Endodermal cell (in vitro differentiated cells): ENCODE measurements around the gene KLC4. TPM values are rescaled to one million over a fixed set of nuclear protein-coding genes. Genes with fewer than 3 reads are reported as not detected.

Experiments
- DNase-seq: peaks from one replicate; pipeline ENCODE4 v3.0.0-alpha.2; 2017
- H3K27ac ChIP-seq: 2 replicates; pipeline ENCODE4 v1.5.1; 2013; ENCODE audit warnings: mild to moderate bottlenecking, low read depth, low read length, moderate library complexity
- H3K27me3 ChIP-seq: 2 replicates; pipeline ENCODE4 v1.6.1; 2013; ENCODE audit warnings: mild to moderate bottlenecking, low read length, moderate library complexity; ENCODE audit not compliant: insufficient read depth, control insufficient read depth, poor library complexity, severe bottlenecking
- H3K36me3 ChIP-seq: 2 replicates; pipeline ENCODE4 v1.7.0; 2013; ENCODE audit warnings: mild to moderate bottlenecking, low read length, moderate library complexity; ENCODE audit not compliant: control insufficient read depth, insufficient read depth
- H3K4me1 ChIP-seq: one replicate; pipeline ENCODE4 v1.7.0; 2013; ENCODE audit warnings: low read length; ENCODE audit not compliant: control insufficient read depth, insufficient read depth
- H3K4me3 ChIP-seq: 2 replicates; pipeline ENCODE4 v1.5.1; 2013; ENCODE audit warnings: mild to moderate bottlenecking, low read length, moderate library complexity
- H3K9ac ChIP-seq: 2 replicates; pipeline ENCODE4 v1.6.1; 2013; ENCODE audit warnings: mild to moderate bottlenecking, low read length, moderate library complexity; ENCODE audit not compliant: poor library complexity, severe bottlenecking; ENCODE audit errors: extremely low read depth
- H3K9me3 ChIP-seq: 2 replicates; pipeline ENCODE4 v1.6.1; 2013; ENCODE audit warnings: mild to moderate bottlenecking, low read length, moderate library complexity; ENCODE audit not compliant: control insufficient read depth
- H3K27ac Mint-ChIP-seq: 2 replicates; pipeline ENCODE4 v1.8.0; 2020; ENCODE audit warnings: mixed read lengths
- H3K27me3 Mint-ChIP-seq: 2 replicates; pipeline ENCODE4 v1.8.0; 2021; ENCODE audit warnings: mild to moderate bottlenecking, mixed read lengths; ENCODE audit not compliant: insufficient read depth
- H3K36me3 Mint-ChIP-seq: 2 replicates; pipeline ENCODE4 v1.8.0; 2020; ENCODE audit warnings: low read depth, mixed read lengths
- H3K4me1 Mint-ChIP-seq: 2 replicates; pipeline ENCODE4 v1.8.0; 2020; ENCODE audit warnings: mixed read lengths
- H3K4me3 Mint-ChIP-seq: 2 replicates; pipeline ENCODE4 v1.8.0; 2020; ENCODE audit warnings: mild to moderate bottlenecking, moderate library complexity, mixed read lengths
- H3K9me3 Mint-ChIP-seq: 2 replicates; pipeline ENCODE4 v1.8.0; 2020; ENCODE audit warnings: mild to moderate bottlenecking, mixed read lengths
- CTCF ChIP-seq: fragments of 200-600 bp; sonication (generic); conservative IDR thresholded peaks from 2 replicates; pipeline ENCODE4 v1.5.0; 2021; ENCODE audit warnings: antibody characterized with exemption, mild to moderate bottlenecking
- WGBS, 2 experiments: methylation state at CpG; one replicate each; pipeline versions ENCODE4 v1.1.5 to v1.1.7; 2013; ENCODE audit warnings: missing lambda C conversion rate in 2 of 2, mixed read lengths in 1 of 2; ENCODE audit not compliant: insufficient coverage in 1 of 2, insufficient read length in 1 of 2; 5-methylcytosine and 5-hydroxymethylcytosine counted together
- total RNA-seq, 2 donors: library from RNA; stranded (reverse); fragmentation: NEBNext Ultra II Directional in 1 of 2; extraction: Animal tissue kit (Norgen Biotek cat#: 25700) in 1 of 2; gene quantifications; 2 replicates in 1 of 2; 3 replicates in 1 of 2; pipeline ENCODE4 v1.2.1, GENCODE V29; 2021

KLC4 gene
- total RNA-seq, 2 donors from 2014 or later, result 36.6 to 38.0 TPM

GRCh38 chr6:43074847-43075669, 15.6 kb downstream of the KLC4 start:
- peaks cover 23% of the 10 kb centered on the region for H3K36me3 Mint-ChIP-seq
- no peak overlapping the region for H3K9ac ChIP-seq
- H3K27me3 Mint-ChIP-seq, result no peaks in the 10 kb centered on the region
- no peak for TF ChIP-seq CTCF
- 61 to 94% methylated on average over 2 to 6 of the region's 6 CpGs for WGBS, 2 experiments
- H3K27ac ChIP-seq, result peak overlapping the region; percentile 66
- no peak overlapping the region for H3K27ac Mint-ChIP-seq
- peaks cover 22% of the 10 kb centered on the region for H3K4me1 Mint-ChIP-seq
- peak; percentile 72 for DNase-seq
- H3K36me3 ChIP-seq, result peaks cover 27% of the 10 kb centered on the region
- peak overlapping the region; percentile 88 for H3K4me3 Mint-ChIP-seq
- H3K27me3 ChIP-seq, result no peaks in the 10 kb centered on the region
- peak overlapping the region; percentile 73 for H3K4me3 ChIP-seq
- H3K9me3 Mint-ChIP-seq, result no peaks in the 10 kb centered on the region
- H3K9me3 ChIP-seq, result no peaks in the 10 kb centered on the region
- H3K4me1 ChIP-seq, result peaks cover 8% of the 10 kb centered on the region

GRCh38 chr6:43075670-43076463, 16.4 kb downstream of the KLC4 start, which contains the start of gene PTK7:
PTK7 (plus strand) TSS chr6:43076314; CDS start chr6:43076489, 175 bp downstream.
- H3K4me3 Mint-ChIP-seq, result peak within 1 kb of the TSS; percentile 88
- no peaks in the 10 kb centered on the region for H3K9me3 ChIP-seq
- H3K9me3 Mint-ChIP-seq, result no peaks in the 10 kb centered on the region
- H3K4me3 ChIP-seq, result peak within 1 kb of the TSS; percentile 95
- H3K36me3 ChIP-seq, result peaks cover 25% of the 10 kb centered on the region
- H3K27ac Mint-ChIP-seq, result peak within 1 kb of the TSS; percentile 79
- peak within 1 kb of the TSS; percentile 91 for H3K9ac ChIP-seq
- DNase-seq, result peak; percentile 96
- no peak for TF ChIP-seq CTCF
- WGBS, 2 experiments, result 4 to 13% methylated on average over 3 to 60 of the region's 60 CpGs
- H3K4me1 ChIP-seq, result peaks cover 8% of the 10 kb centered on the region
- peaks cover 20% of the 10 kb centered on the region for H3K4me1 Mint-ChIP-seq
- no peaks in the 10 kb centered on the region for H3K27me3 ChIP-seq
- peaks cover 24% of the 10 kb centered on the region for H3K36me3 Mint-ChIP-seq
- peak within 1 kb of the TSS; percentile 66 for H3K27ac ChIP-seq
- no peaks in the 10 kb centered on the region for H3K27me3 Mint-ChIP-seq

GRCh38 chr6:43076464-43077332, 17.3 kb downstream of the KLC4 start:
- Histone ChIP-seq H3K27me3 (no peaks in the 10 kb centered on the region), H3K4me1 (peaks cover 8% of the 10 kb centered on the region), H3K9me3 (no peaks in the 10 kb centered on the region), H3K9ac (peak overlapping the region; percentile 91), H3K36me3 (peaks cover 25% of the 10 kb centered on the region), H3K4me3 (peak overlapping the region; percentile 95), H3K27ac (peak overlapping the region; percentile 66)
- H3K27me3 Mint-ChIP-seq, result no peaks in the 10 kb centered on the region
- peak overlapping the region; percentile 88 for H3K4me3 Mint-ChIP-seq
- no peak for TF ChIP-seq CTCF
- H3K27ac Mint-ChIP-seq, result peak overlapping the region; percentile 79
- WGBS, 2 experiments, result 0% methylated on average over 45 to 72 of the region's 72 CpGs
- peaks cover 20% of the 10 kb centered on the region for H3K4me1 Mint-ChIP-seq
- H3K9me3 Mint-ChIP-seq, result no peaks in the 10 kb centered on the region
- DNase-seq, result peak; percentile 93
- peaks cover 24% of the 10 kb centered on the region for H3K36me3 Mint-ChIP-seq
